ENCODE data around the gene FEZ2. TPM values are rescaled to one million over a fixed set of nuclear protein-coding genes. Genes with fewer than 3 reads are reported as not detected.
A peak's percentile ranks its signal among the peaks of the same experiment; 100 is the strongest.

The FEZ2 gene
- total and polyA plus RNA-seq, 5 donors: 50.2 to 65.6 (median 57.1) TPM

DNA sequence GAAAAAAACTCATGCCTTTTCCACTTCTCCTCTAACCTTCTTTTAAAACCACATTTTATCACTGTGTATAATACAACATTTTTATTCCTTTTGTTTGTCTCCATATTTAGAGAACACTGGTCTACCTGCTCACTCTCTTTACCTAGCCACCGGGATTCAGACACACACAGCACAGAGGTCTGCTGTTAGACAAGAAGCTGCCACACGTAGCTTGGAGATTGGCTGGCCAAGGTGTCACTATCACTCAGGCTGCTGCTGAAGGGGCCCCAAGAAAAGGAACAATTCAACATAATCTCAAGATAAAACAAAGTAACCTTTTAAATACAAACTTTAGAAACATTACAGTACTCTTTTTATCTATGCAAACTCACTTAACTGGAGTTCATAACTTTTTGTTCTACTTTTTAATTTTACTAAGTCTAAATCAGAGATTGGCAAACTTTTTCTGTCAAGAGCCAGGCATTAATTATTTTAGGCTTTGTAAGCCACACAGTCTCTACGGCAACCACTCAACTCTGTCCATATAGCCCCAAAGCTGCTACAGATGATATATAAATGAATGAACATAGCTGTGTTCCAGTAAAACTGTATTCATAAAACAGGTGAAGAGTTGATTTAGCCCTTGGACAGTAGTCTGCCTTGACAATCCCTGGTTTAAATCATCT lies 25.8 kb downstream of the FEZ2 start:
- no peak for ATAC-seq
- Histone ChIP-seq H3K4me1 (ENCODE audit: control insufficient read depth, insufficient read depth, low read length) (peaks cover 2% of the 10 kb centered on the region), H3K4me3 (ENCODE audit: low read length) (no peak overlapping the region), H3K27ac (ENCODE audit: low read length) (no peak overlapping the region), H3K9me3 (ENCODE audit: control insufficient read depth, low read length) (no peaks in the 10 kb centered on the region), H3K27me3 (ENCODE audit: control insufficient read depth, insufficient read depth) (no peaks in the 10 kb centered on the region)
- 72% methylated on average over 3 of the region's 3 CpGs for WGBS
- no peak for DNase-seq
- intact Hi-C loops (cut with DNase I): no loop called here

DNA sequence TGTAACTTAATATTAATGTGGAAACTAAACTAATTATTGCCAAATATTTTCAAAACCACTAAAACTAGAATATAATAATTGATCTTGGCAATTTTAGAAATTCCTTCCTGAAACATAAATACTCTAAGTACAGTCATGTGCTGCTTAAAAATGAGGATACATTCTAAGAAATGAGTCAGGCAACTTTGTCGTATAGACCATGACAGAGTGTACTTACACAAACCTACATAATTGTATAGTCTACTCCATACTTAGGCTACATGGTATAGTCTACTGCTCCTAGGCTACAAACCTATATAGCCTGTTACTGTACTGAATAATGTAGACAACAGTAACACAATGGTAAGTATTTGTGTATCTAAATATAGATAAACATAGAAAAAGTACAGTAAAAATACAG lies 27.6 kb downstream of the FEZ2 start:
- no peak overlapping the region for H3K4me3 ChIP-seq (ENCODE audit: low read length)
- H3K27me3 ChIP-seq (ENCODE audit: control insufficient read depth, insufficient read depth): no peaks in the 10 kb centered on the region
- intact Hi-C loops (cut with DNase I): no loop called here
- WGBS: 91% methylated on average over 1 of the region's 1 CpG
- ATAC-seq: no peak
- H3K9me3 ChIP-seq (ENCODE audit: control insufficient read depth, low read length): no peaks in the 10 kb centered on the region
- no peak for DNase-seq
- H3K4me1 ChIP-seq (ENCODE audit: control insufficient read depth, insufficient read depth, low read length): peaks cover 2% of the 10 kb centered on the region
- H3K27ac ChIP-seq (ENCODE audit: low read length): no peak overlapping the region

- H3K4me3 ChIP-seq (ENCODE audit: low read length): no peak overlapping the region
- WGBS: 69% methylated on average over 3 of the region's 3 CpGs
- intact Hi-C loops (cut with DNase I): no loop called here
- peaks cover 2% of the 10 kb centered on the region for H3K4me1 ChIP-seq (ENCODE audit: control insufficient read depth, insufficient read depth, low read length)
- ATAC-seq: no peak
- no peaks in the 10 kb centered on the region for H3K9me3 ChIP-seq (ENCODE audit: control insufficient read depth, low read length)
- no peaks in the 10 kb centered on the region for H3K27me3 ChIP-seq (ENCODE audit: control insufficient read depth, insufficient read depth)
- DNase-seq: no peak
- H3K27ac ChIP-seq (ENCODE audit: low read length): no peak overlapping the region
These were observed 28.6 kb downstream of the FEZ2 start for GRCh38 chr2:36569267-36569856.

- Histone ChIP-seq H3K4me1 (ENCODE audit: control insufficient read depth, insufficient read depth, low read length) (peaks cover 2% of the 10 kb centered on the region), H3K4me3 (ENCODE audit: low read length) (no peak overlapping the region), H3K27me3 (ENCODE audit: control insufficient read depth, insufficient read depth) (no peaks in the 10 kb centered on the region), H3K9me3 (ENCODE audit: control insufficient read depth, low read length) (no peaks in the 10 kb centered on the region), H3K27ac (ENCODE audit: low read length) (no peak overlapping the region)
- ATAC-seq: no peak
- WGBS: 74% methylated on average over 6 of the region's 6 CpGs
- DNase-seq: no peak
- intact Hi-C loops (cut with DNase I): no loop called here
These were observed 29.3 kb downstream of the FEZ2 start for GRCh38 chr2:36568516-36569246.

GRCh38 chr2:36567711-36568408 lies 30.1 kb downstream of the FEZ2 start:
- H3K27ac ChIP-seq (ENCODE audit: low read length): no peak overlapping the region
- no peak for DNase-seq
- intact Hi-C loops (cut with DNase I): no loop called here
- H3K27me3 ChIP-seq (ENCODE audit: control insufficient read depth, insufficient read depth): no peaks in the 10 kb centered on the region
- no peak overlapping the region for H3K4me3 ChIP-seq (ENCODE audit: low read length)
- no peaks in the 10 kb centered on the region for H3K9me3 ChIP-seq (ENCODE audit: control insufficient read depth, low read length)
- peaks cover 2% of the 10 kb centered on the region for H3K4me1 ChIP-seq (ENCODE audit: control insufficient read depth, insufficient read depth, low read length)
- ATAC-seq: no peak
- WGBS: 95% methylated on average over 6 of the region's 6 CpGs

- ATAC-seq (no peak), DNase-seq (no peak)
- Histone ChIP-seq H3K27ac (ENCODE audit: low read length) (no peak overlapping the region), H3K9me3 (ENCODE audit: control insufficient read depth, low read length) (no peaks in the 10 kb centered on the region), H3K27me3 (ENCODE audit: control insufficient read depth, insufficient read depth) (no peaks in the 10 kb centered on the region), H3K4me1 (ENCODE audit: control insufficient read depth, insufficient read depth, low read length) (no peaks in the 10 kb centered on the region), H3K4me3 (ENCODE audit: low read length) (no peak overlapping the region)
- WGBS: 95% methylated on average over 4 of the region's 4 CpGs
- intact Hi-C loops (cut with DNase I): no loop called here
These were observed 31.1 kb downstream of the FEZ2 start for GRCh38 chr2:36566887-36567286.

DNA sequence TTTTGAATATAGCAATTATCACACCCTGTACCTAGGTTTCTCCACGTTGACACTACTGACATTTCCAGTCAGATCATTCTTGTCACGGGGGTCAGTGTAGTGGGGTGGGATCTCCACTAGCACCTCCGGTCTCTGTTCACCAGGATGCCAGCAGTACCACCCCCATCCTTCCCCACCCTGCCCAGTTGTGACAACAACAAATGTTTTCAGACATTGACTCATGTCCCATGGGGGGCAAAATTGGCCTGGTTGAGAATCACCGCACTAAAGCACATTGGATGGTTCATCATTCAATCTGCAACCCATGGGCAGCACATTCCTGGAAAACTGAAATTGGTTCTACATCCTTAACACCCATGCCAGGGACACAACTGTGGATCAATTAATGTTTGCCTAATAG lies 32.3 kb downstream of the FEZ2 start:
- Histone ChIP-seq H3K27ac (ENCODE audit: low read length) (no peak overlapping the region), H3K4me3 (ENCODE audit: low read length) (no peak overlapping the region), H3K4me1 (ENCODE audit: control insufficient read depth, insufficient read depth, low read length) (no peaks in the 10 kb centered on the region), H3K27me3 (ENCODE audit: control insufficient read depth, insufficient read depth) (no peaks in the 10 kb centered on the region), H3K9me3 (ENCODE audit: control insufficient read depth, low read length) (no peaks in the 10 kb centered on the region)
- no peak for ATAC-seq
- 99% methylated on average over 4 of the region's 4 CpGs for WGBS
- no peak for DNase-seq
- intact Hi-C loops (cut with DNase I): no loop called here

GRCh38 chr2:36564377-36564930 lies 33.5 kb downstream of the FEZ2 start:
- DNase-seq (no peak), ATAC-seq (no peak)
- Histone ChIP-seq H3K27me3 (ENCODE audit: control insufficient read depth, insufficient read depth) (no peaks in the 10 kb centered on the region), H3K27ac (ENCODE audit: low read length) (no peak overlapping the region), H3K4me1 (ENCODE audit: control insufficient read depth, insufficient read depth, low read length) (no peaks in the 10 kb centered on the region), H3K4me3 (ENCODE audit: low read length) (no peak overlapping the region), H3K9me3 (ENCODE audit: control insufficient read depth, low read length) (no peaks in the 10 kb centered on the region)
- intact Hi-C loops (cut with DNase I): no loop called here
- 85% methylated on average over 11 of the region's 11 CpGs for WGBS

- no peak for DNase-seq
- Histone ChIP-seq H3K27ac (ENCODE audit: low read length) (peak overlapping the region; percentile 9), H3K9me3 (ENCODE audit: control insufficient read depth, low read length) (no peaks in the 10 kb centered on the region), H3K4me3 (ENCODE audit: low read length) (peak overlapping the region; percentile 12), H3K27me3 (ENCODE audit: control insufficient read depth, insufficient read depth) (no peaks in the 10 kb centered on the region), H3K4me1 (ENCODE audit: control insufficient read depth, insufficient read depth, low read length) (no peaks in the 10 kb centered on the region)
- no peak for ATAC-seq
- WGBS: 57% methylated on average over 3 of the region's 3 CpGs
- intact Hi-C loops (cut with DNase I): no loop called here
These were observed 34.9 kb downstream of the FEZ2 start for GRCh38 chr2:36562973-36563532.

DNA sequence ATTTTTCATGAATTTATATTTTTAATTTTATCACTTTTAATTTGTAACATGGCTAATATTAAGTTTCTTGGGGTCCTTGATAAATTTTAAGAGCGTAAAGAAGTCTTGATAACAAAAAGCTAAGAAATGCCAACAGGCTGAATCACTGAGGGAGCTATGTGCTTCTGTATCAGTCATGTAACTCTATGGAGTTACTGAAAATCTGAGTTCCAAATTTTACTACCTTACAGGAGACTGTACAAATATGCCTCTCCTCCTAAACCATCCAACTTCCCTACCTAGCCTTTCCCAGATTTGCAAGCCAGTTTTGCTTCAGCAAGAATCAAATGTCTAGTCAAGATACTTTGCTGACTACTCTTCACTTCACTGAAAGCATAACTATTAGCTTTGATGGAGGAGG lies 35.7 kb downstream of the FEZ2 start:
- Histone ChIP-seq H3K27ac (ENCODE audit: low read length) (no peak overlapping the region), H3K4me3 (ENCODE audit: low read length) (no peak overlapping the region), H3K9me3 (ENCODE audit: control insufficient read depth, low read length) (no peaks in the 10 kb centered on the region), H3K27me3 (ENCODE audit: control insufficient read depth, insufficient read depth) (no peaks in the 10 kb centered on the region), H3K4me1 (ENCODE audit: control insufficient read depth, insufficient read depth, low read length) (no peaks in the 10 kb centered on the region)
- DNase-seq (no peak), ATAC-seq (peak in 1 of 2 donors; percentile 28)
- intact Hi-C loops (cut with DNase I): no loop called here
- WGBS: 77% methylated on average over 1 of the region's 1 CpG
